OCI-LY7 (cell line): ENCODE results near the gene RGPD3.
"Not testable (repeated sequence)": the region's sequence is repeated elsewhere in the genome, so short reads cannot be mapped to it uniquely, and the experiment has no call there.

ENCODE experiments used
- EZH2phosphoT487 ChIP-seq: fragments of 200-600 bp; sonication (generic); IDR thresholded peaks from 2 replicates; pipeline ENCODE4 v1.6.1; 2018; ENCODE audit warnings: low read depth, borderline replicate concordance, mild to moderate bottlenecking, mixed run types, antibody characterized with exemption, low read length, moderate library complexity, mixed read lengths
- TF ChIP-seq, protein P1 (sequence below): fragments of 200-600 bp; sonication (generic); conservative IDR thresholded peaks from 2 replicates; pipeline ENCODE4 v1.5.1; 2014; ENCODE audit warnings: mild to moderate bottlenecking, antibody characterized with exemption, low read length, moderate library complexity, mixed read lengths

DNA sequence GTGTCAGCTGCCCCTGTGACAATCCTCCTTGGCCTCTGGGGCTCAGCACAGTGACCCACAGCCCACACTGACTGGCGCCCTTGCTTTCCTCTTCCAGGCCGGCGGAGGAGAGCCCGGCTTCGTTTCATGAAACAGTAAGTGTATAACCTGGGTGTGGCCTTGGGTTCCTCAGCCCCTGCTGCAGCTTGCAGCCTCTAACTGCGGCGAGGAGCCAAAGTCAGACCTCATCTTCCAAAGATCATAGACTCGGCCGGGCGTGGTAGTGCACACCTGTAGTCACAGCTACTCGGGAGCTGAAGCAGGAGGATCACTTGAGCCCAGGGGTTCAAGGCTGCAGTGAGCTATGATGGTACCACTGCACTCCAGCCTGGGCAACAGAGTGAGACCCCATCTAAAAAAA lies 36.0 kb upstream of the RGPD3 start:
- TF ChIP-seq, protein P1, sequence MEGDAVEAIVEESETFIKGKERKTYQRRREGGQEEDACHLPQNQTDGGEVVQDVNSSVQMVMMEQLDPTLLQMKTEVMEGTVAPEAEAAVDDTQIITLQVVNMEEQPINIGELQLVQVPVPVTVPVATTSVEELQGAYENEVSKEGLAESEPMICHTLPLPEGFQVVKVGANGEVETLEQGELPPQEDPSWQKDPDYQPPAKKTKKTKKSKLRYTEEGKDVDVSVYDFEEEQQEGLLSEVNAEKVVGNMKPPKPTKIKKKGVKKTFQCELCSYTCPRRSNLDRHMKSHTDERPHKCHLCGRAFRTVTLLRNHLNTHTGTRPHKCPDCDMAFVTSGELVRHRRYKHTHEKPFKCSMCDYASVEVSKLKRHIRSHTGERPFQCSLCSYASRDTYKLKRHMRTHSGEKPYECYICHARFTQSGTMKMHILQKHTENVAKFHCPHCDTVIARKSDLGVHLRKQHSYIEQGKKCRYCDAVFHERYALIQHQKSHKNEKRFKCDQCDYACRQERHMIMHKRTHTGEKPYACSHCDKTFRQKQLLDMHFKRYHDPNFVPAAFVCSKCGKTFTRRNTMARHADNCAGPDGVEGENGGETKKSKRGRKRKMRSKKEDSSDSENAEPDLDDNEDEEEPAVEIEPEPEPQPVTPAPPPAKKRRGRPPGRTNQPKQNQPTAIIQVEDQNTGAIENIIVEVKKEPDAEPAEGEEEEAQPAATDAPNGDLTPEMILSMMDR, result not testable (repeated sequence)
- TF ChIP-seq EZH2phosphoT487, result not testable (repeated sequence)
